Peyer's patch (tissue), 4 donors: ENCODE measurements around the gene SIL1. TPM values are rescaled to one million over a fixed set of nuclear protein-coding genes. Genes with fewer than 3 reads are reported as not detected.
"Not testable (repeated sequence)": the region's sequence is repeated elsewhere in the genome, so short reads cannot be mapped to it uniquely, and the experiment has no call there.

ENCODE experiments used
- DNase-seq, 3 donors: peaks; one replicate each; pipeline ENCODE4 v3.0.0-alpha.2; 2017 to 2019
- H3K27ac ChIP-seq, 4 donors: fragments of 200-600 bp; sonication (generic); one replicate each; pipeline ENCODE4 v1.5.1; 2016 to 2019
- H3K27me3 ChIP-seq, 2 donors: fragments of 200-600 bp; sonication (generic); one replicate each; pipeline ENCODE4 v1.5.1; 2019
- H3K36me3 ChIP-seq, 3 donors: fragments of 200-600 bp; sonication (generic); one replicate each; pipeline ENCODE4 v1.5.1; 2016 to 2019
- H3K4me1 ChIP-seq, 4 donors: fragments of 200-600 bp; sonication (generic); one replicate each; pipeline ENCODE4 v1.5.1; 2016 to 2019
- H3K4me3 ChIP-seq, 4 donors: fragments of 200-600 bp; sonication (generic); 1 replicate in 3 of 4; 2 replicates in 1 of 4; pipeline ENCODE4 v1.5.1; 2016 to 2019; ENCODE audit warnings: mild to moderate bottlenecking in 1 of 4
- H3K9me3 ChIP-seq, 4 donors: fragments of 200-600 bp; sonication (generic); one replicate each; pipeline ENCODE4 v1.5.1; 2016 to 2019; ENCODE audit warnings: mild to moderate bottlenecking in 1 of 4
- CTCF ChIP-seq, 6 experiments: fragments of 450-650 bp in 4 of 6; fragments of 200-600 bp in 2 of 6; sonication (generic) in 1 of 6; IDR thresholded peaks; one replicate each; pipeline ENCODE4 v1.5.1; 2017 to 2019; ENCODE audit warnings: antibody characterized with exemption in 6 of 6, mild to moderate bottlenecking in 3 of 6, moderate library complexity in 1 of 6
- POLR2A ChIP-seq, 2 donors: fragments of 450-650 bp; IDR thresholded peaks; one replicate each; pipeline ENCODE4 v1.5.1; 2017; ENCODE audit warnings: antibody characterized with exemption in 2 of 2, mild to moderate bottlenecking in 2 of 2, moderate library complexity in 2 of 2
- total RNA-seq, 4 donors: library from RNA; depleted of rRNA; stranded (reverse); fragments of >200 nt; gene quantifications; one replicate each; pipeline ENCODE4 v1.1.0, GENCODE V29; 2016

SIL1 gene
- total RNA-seq, 4 donors from 2014 or later = 23.6 to 84.2 (median 39.2) TPM

DNA sequence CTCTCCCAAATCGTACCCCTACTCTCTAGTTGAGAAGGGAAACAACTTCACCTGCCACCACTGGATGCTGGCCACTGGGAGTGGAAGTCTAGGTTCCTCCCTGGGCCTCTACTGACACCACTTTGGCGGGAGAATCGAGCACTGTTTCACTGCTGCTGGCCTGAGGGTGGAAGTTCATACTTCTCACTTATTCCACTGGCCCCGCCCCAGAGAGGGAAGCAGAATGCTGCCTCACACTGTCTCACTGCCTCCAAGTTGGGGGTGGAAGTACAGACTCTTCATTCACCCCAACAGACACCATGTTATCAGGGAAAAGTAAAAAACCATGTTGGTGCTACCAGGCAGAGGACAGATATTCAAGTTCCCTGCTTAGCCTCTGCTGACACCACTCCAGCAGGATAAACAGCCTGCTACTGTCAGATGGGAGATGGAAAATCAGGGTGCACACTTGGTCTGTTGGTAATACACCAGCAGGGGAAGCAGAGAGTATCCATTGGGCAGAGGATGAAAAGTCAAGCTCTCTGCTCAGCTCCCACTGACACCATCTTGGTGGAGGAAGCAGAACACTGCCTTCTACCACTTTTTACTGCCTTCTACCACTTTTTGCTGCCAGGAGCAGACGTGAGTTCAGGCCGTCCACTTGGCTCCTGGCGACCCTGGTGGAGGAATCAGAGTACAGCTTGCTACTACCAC is 159.4 kb downstream of the SIL1 start:
- no peaks in the 10 kb centered on the region for H3K27me3 ChIP-seq
- no peaks in the 10 kb centered on the region for H3K4me1 ChIP-seq
- H3K36me3 ChIP-seq = no peaks in the 10 kb centered on the region
- TF ChIP-seq CTCF (IDR thresholded peaks at IDR 0.05) (no peak), POLR2A (IDR thresholded peaks at IDR 0.05) (no peak)
- H3K9me3 ChIP-seq = no peaks in the 10 kb centered on the region
- no peak overlapping the region for H3K27ac ChIP-seq
- H3K4me3 ChIP-seq = no peak overlapping the region
- DNase-seq = no peak

DNA sequence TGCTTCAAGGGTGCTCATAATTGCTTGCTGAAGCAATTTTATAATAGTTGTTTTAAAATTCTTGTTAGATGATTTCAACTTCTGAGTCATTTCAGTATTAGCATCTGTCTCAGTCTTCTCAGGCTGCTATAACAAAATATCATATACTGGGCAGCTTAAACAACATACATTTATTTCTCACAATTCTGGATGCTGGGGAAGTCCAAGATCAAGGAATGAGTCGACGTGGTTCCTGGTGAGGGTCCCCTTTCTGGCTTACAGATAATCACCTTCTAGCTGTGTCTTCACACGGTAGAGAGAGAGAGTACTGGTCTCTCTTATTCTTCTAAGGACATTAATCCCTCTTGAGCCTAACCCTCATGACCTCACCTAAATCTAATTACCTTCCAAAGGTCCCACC is 160.4 kb downstream of the SIL1 start:
- Histone ChIP-seq H3K9me3 (no peaks in the 10 kb centered on the region), H3K4me1 (no peaks in the 10 kb centered on the region), H3K36me3 (no peaks in the 10 kb centered on the region), H3K27me3 (no peaks in the 10 kb centered on the region), H3K4me3 (no peak overlapping the region), H3K27ac (no peak overlapping the region)
- no peak for DNase-seq
- TF ChIP-seq POLR2A (IDR thresholded peaks at IDR 0.05) (no peak), CTCF (IDR thresholded peaks at IDR 0.05) (no peak)

- not testable (repeated sequence) for H3K4me3 ChIP-seq, H3K36me3 ChIP-seq, DNase-seq, H3K4me1 ChIP-seq, H3K27ac ChIP-seq, H3K27me3 ChIP-seq, H3K9me3 ChIP-seq
Measured at GRCh38 chr5:139036332-139036731, 161.8 kb downstream of the SIL1 start.

DNA sequence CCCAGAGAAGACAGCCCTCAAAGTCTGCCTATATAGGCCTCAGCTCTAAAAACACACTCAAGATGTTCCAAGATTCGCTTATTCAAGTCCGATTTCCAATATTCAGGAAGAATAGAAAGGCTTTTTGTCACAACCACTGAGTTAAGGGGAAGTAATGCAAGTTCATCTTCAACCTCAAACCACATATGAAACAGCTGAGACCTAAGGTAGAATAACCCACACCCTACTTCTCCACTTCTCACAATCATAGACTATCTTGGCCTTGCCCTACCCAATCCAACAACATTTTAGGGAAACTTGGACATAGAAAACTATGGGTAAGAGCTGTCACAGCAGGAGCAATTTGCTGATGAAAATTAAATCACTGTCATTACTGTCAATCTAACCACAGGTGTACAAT is 171.0 kb downstream of the SIL1 start:
- TF ChIP-seq POLR2A (IDR thresholded peaks at IDR 0.05) (no peak), CTCF (IDR thresholded peaks at IDR 0.05) (no peak)
- no peaks in the 10 kb centered on the region for H3K4me1 ChIP-seq
- no peak overlapping the region for H3K27ac ChIP-seq
- H3K9me3 ChIP-seq = no peaks in the 10 kb centered on the region
- H3K27me3 ChIP-seq = no peaks in the 10 kb centered on the region
- no peak for DNase-seq
- H3K36me3 ChIP-seq = peaks cover 0 to 6% (median 0%) of the 10 kb centered on the region in 3 donors
- no peak overlapping the region for H3K4me3 ChIP-seq

DNA sequence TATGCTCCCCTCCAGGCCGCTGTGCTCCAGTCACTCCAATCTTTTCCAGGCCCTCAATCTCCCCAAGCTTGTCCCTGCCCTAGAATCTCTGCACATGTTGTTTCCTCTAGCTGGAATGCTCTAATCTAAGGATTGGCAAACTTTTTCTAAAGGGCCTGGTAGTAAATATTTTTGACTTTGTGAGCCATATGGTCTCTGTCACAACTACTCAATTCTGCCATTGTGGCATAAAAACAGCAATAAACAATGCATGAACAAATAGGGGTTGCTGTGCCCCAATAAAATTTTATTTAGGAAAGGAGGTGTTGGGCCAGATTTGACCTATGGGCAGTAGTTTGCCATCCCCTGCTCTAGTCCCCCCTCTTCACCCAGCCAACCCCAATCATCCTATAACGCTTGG is 172.5 kb downstream of the SIL1 start:
- no peak for TF ChIP-seq POLR2A (IDR thresholded peaks at IDR 0.05)
- no peak for TF ChIP-seq CTCF (IDR thresholded peaks at IDR 0.05)
- no peaks in the 10 kb centered on the region for H3K27me3 ChIP-seq
- H3K27ac ChIP-seq = no peak overlapping the region
- no peaks in the 10 kb centered on the region for H3K9me3 ChIP-seq
- H3K4me1 ChIP-seq = no peaks in the 10 kb centered on the region
- DNase-seq = no peak
- H3K36me3 ChIP-seq = peaks cover 0 to 12% (median 0%) of the 10 kb centered on the region in 3 donors
- H3K4me3 ChIP-seq = no peak overlapping the region

DNA sequence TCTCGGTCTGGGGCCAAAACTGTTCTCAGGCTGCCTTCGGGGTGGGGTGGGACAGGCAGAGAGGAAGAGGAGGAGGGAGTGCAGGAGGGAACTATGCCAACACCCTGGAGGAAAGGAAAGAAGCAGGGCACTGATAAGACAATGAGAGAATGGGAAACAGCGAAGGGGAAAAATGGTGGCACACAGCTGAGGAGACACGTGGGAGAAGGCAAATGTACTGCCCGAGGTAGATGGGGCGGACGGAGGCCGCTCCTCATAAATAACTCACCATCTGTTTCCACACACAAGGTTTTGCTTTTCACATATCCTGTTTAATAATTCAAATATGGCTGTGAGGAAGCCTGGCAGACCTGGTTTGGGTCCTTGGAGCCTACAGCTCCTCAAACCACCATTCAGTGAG is 174.9 kb downstream of the SIL1 start:
- no peaks in the 10 kb centered on the region for H3K4me1 ChIP-seq

More for the DNA sequence above, 174.9 kb downstream of the SIL1 start:
- no peak for TF ChIP-seq POLR2A (IDR thresholded peaks at IDR 0.05)
- no peak for TF ChIP-seq CTCF (IDR thresholded peaks at IDR 0.05)
- Histone ChIP-seq H3K9me3 (no peaks in the 10 kb centered on the region), H3K27ac (no peak overlapping the region), H3K27me3 (no peaks in the 10 kb centered on the region), H3K4me3 (no peak overlapping the region), H3K36me3 (peaks cover 0 to 17% (median 0%) of the 10 kb centered on the region in 3 donors)
- no peak for DNase-seq
